OCI-LY3 (cell line): Measurements from ENCODE around the gene PPDPF.

Experiments used
- CTCF ChIP-seq: fragments of 200-600, 300-600 bp; sonication (generic); IDR thresholded peaks from 2 replicates; pipeline ENCODE4 v1.5.1; 2014; ENCODE audit warnings: antibody characterized with exemption, low read length, low read depth
- EZH2phosphoT487 ChIP-seq: fragments of 200-600 bp; shearing (Covaris generic); IDR thresholded peaks from 2 replicates; pipeline ENCODE4 v1.6.1; 2018; ENCODE audit warnings: antibody characterized with exemption, mixed run types, low read depth

- TF ChIP-seq CTCF (no peak), EZH2phosphoT487 (no peak)
Measured at GRCh38 chr20:63473555-63474449, 46.8 kb upstream of the PPDPF start.
